ENCODE data around the gene MAP2K1. TPM values are rescaled to one million over a fixed set of nuclear protein-coding genes. Genes with fewer than 3 reads are reported as not detected.

Gene MAP2K1
- total and polyA plus RNA-seq, 2 of the 4 experiments (the other 2 are of a cell fraction): 34.7 to 37.8 TPM

GRCh38 chr15:66415360-66415759 is 28.6 kb downstream of the MAP2K1 start:
- in situ Hi-C loops (cut with MboI; ENCODE audit: low sequenced_read_pairs): no loop called here

More at GRCh38 chr15:66415360-66415759, 28.6 kb downstream of the MAP2K1 start:
- Histone ChIP-seq H3K9me3 (ENCODE audit: control insufficient read depth, insufficient read depth, low read length) (peaks cover 2% of the 10 kb centered on the region), H3K23ac (ENCODE audit: low read depth, low read length) (no peak overlapping the region), H3K27me3 (ENCODE audit: control insufficient read depth, insufficient read depth, low read length) (no peaks in the 10 kb centered on the region), H3K14ac (replicated peaks; ENCODE audit: low read depth, low read length) (no peak overlapping the region), H3K18ac (ENCODE audit: low read depth, low read length) (no peak overlapping the region), H3K27ac (ENCODE audit: insufficient read depth, low read length) (no peak overlapping the region), H4K5ac (ENCODE audit: low read depth, low read length) (no peak overlapping the region), H2BK15ac (ENCODE audit: low read depth, low read length) (no peak overlapping the region), H3K4me1 (ENCODE audit: control insufficient read depth, insufficient read depth, low read length) (0 out of 2 replicates have a peak, but pooled peaks cover 1% of the 10 kb centered on the region), H3K9me1 (ENCODE audit: insufficient read depth, low read length) (0 out of 2 replicates have a peak, but pooled peaks cover 10% of the 10 kb centered on the region), H4K20me1 (ENCODE audit: insufficient read depth, low read length) (peaks cover 66% of the 10 kb centered on the region), H3K36me3 (ENCODE audit: control insufficient read depth, insufficient read depth, low read length) (no peaks in the 10 kb centered on the region), H4K91ac (ENCODE audit: insufficient read depth, low read depth, low read length) (no peak overlapping the region), H3K79me1 (ENCODE audit: low read depth in 1 of 2, low read length in 2 of 2) (peaks cover 26 to 88% of the 10 kb centered on the region in 2 experiments), H2AK5ac (ENCODE audit: low read depth, low read length) (no peak overlapping the region), H3K4me3 (ENCODE audit: insufficient read depth, low read depth, low read length) (no peak overlapping the region), H3K9ac (ENCODE audit: low read depth, low read length) (no peak overlapping the region), H2AK9ac (replicated peaks; ENCODE audit: low read depth, low read length, poor library complexity) (no peak overlapping the region), H2AFZ (replicated peaks; ENCODE audit: low read length, poor library complexity) (no peak overlapping the region), H2BK20ac (ENCODE audit: low read depth, low read length) (no peak overlapping the region), H3K4ac (ENCODE audit: low read depth, low read length) (no peak overlapping the region), H2BK120ac (ENCODE audit: low read depth, low read length) (no peak overlapping the region), H3K56ac (ENCODE audit: extremely low read depth, insufficient read depth, low read length) (no peak overlapping the region), H3K4me2 (ENCODE audit: low read depth, low read length) (no peak overlapping the region), H2BK5ac (ENCODE audit: low read depth, low read length, poor library complexity, severe bottlenecking) (no peak overlapping the region), H4K8ac (ENCODE audit: low read depth in 2 of 2, low read length in 2 of 2) (no peak overlapping the region)
- BruUV-seq (replicated peaks): no TSS peak
- no peak for TF ChIP-seq SMC3 (IDR thresholded peaks at IDR 0.05; ENCODE audit: low read depth, low read length)
- no peak for TF ChIP-seq FOS (IDR thresholded peaks at IDR 0.05; ENCODE audit: low read depth, low read length)
- TF ChIP-seq BHLHE40 (IDR thresholded peaks at IDR 0.05; ENCODE audit: low read depth, low read length): no peak
- no peak for TF ChIP-seq MAFK (IDR thresholded peaks at IDR 0.05; ENCODE audit: low read depth, low read length)
- TF ChIP-seq CEBPB (IDR thresholded peaks at IDR 0.05; ENCODE audit: low read depth, low read length): no peak
- no peak for TF ChIP-seq RCOR1 (IDR thresholded peaks at IDR 0.05; ENCODE audit: insufficient replicate concordance, low read length)
- TF ChIP-seq RFX5 (IDR thresholded peaks at IDR 0.05; ENCODE audit: low read depth, low read length): no peak
- TF ChIP-seq NFE2L2 (IDR thresholded peaks at IDR 0.05; ENCODE audit: low read depth, low read length): no peak
- TF ChIP-seq CHD1 (IDR thresholded peaks at IDR 0.05; ENCODE audit: low read depth, low read length): no peak
- TF ChIP-seq USF2 (IDR thresholded peaks at IDR 0.05; ENCODE audit: low read depth, low read length): no peak
- TF ChIP-seq MAZ (IDR thresholded peaks at IDR 0.05; ENCODE audit: borderline replicate concordance, low read depth, low read length): no peak
- TF ChIP-seq ELK1 (IDR thresholded peaks at IDR 0.05; ENCODE audit: borderline replicate concordance, low read depth, low read length): no peak
- no peak for TF ChIP-seq CTCF (conservative IDR thresholded peaks at IDR 0.05; ENCODE audit: low read depth, low read length)
- no peak for TF ChIP-seq POLR2A (IDR thresholded peaks at IDR 0.05; ENCODE audit: low read depth, low read length)
- no peak for TF ChIP-seq RAD21 (IDR thresholded peaks at IDR 0.05; ENCODE audit: low read length)
- TF ChIP-seq MXI1 (IDR thresholded peaks at IDR 0.05; ENCODE audit: borderline replicate concordance, low read depth, low read length): no peak
- ATAC-seq (ENCODE audit: low read depth): no peak
- ChIA-PET CTCF (no interaction called here), POLR2A (ENCODE audit: unreplicated experiment) (no interaction called here)
- intact Hi-C loops (cut with micrococcal nuclease): no loop called here
- DNase-seq: no peak
- dilution Hi-C loops (cut with HindIII; ENCODE audit: low sequenced_read_pairs, unreplicated experiment): loop anchor here (25.0 kb wide), 1 partner anchor 103 kb away; no protein-coding TSS in a partner anchor

All from IMR-90 (cell line).